HG02938 (cell line): ENCODE results near the gene ACTR3C.
"Not testable (repeated sequence)": the region's sequence is repeated elsewhere in the genome, so short reads cannot be mapped to it uniquely, and the experiment has no call there.

Source experiments
- ATAC-seq: cut with Tn5 transposase; IDR thresholded peaks from one replicate; pipeline ENCODE4 v1.9.1; 2021; ENCODE audit warnings: mild to moderate bottlenecking, moderate library complexity; ENCODE audit not compliant: unreplicated experiment

The ACTR3C gene

DNA sequence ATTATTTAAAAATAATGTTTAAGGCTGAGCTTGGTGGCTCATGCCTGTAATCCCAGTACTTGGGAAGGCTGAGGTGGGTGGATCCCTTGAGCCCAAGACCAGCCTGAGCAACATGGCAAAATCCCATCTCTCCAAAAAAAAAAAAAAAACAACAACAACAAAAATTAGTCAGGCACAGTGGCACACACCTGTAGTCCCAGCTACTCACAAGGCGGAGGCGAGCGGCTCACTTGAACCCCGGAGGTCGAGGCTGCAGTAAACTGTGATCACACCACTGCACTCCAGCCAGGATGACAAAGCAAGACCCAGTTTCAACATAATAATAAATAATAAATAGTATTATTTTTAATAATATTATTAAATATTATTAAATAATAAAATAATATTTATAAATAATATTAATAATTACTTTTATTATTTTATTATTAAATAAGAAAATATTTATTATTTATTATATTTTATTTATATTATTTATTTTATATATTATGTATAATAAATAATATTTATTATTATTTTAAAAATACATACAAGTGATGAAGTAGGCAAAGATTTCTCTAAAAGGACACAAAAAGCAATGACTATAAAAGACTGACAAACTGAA, 8.6 kb downstream of the ACTR3C start:
- no peak for ATAC-seq

DNA sequence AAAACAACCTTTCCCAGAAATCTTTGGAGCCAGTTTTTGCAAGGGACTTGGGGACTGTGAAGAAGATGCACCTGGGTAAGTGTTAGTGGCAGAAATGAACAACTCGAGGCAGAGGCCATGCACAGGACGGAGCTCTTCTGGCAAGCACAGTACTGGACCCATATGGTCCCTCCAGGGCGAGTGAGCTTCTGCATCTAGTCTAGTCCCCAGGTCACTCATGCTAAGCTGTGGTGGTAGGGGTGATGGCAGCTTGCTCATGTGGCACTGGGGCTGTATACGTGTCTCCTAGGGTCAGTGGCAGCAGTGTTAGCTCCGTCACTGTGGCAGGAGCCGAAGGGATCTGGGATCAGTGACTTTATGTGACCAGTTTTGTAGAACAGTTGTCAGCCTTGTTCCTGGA, 9.5 kb downstream of the ACTR3C start:
- ATAC-seq = no peak

GRCh38 chr7:150313367-150313809, 10.0 kb downstream of the ACTR3C start:
- no peak for ATAC-seq

DNA sequence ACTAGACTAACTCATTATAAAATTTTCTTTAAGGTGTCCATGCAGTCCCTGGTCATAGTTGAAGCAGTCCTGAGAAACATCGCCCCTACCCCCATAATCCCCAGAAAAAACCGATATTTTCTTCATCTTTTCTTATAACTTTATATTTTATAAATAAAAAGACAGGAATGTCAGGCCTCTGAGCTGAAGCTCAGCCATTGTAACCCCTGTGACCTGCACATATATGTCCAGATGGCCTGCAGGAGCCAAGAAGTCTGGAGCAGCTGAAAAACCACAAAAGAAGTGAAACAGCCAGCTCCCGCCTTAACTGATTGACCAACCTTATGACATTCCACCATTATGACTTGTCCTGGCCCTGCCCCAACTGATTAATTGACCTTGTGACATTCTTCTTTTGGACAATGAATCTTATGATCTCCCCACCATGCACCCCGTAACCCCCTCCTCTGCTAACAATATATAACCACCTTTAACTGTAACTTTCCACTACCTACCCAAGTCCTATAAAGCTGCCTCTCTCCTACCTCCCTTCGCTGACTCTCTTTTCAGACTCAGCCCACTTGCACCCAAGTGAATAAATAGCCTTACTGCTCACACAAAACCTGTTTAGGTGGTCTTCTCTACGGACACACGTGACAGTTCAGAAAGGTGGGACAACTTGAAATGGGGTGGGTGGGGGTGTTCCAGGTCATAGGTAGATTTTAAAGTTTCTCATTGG, 10.5 kb downstream of the ACTR3C start:
- not testable (repeated sequence) for ATAC-seq

- no peak for ATAC-seq
Measured at GRCh38 chr7:150311711-150312110, 11.6 kb downstream of the ACTR3C start.

GRCh38 chr7:150311146-150311545, 12.2 kb downstream of the ACTR3C start:
- ATAC-seq = no peak

DNA sequence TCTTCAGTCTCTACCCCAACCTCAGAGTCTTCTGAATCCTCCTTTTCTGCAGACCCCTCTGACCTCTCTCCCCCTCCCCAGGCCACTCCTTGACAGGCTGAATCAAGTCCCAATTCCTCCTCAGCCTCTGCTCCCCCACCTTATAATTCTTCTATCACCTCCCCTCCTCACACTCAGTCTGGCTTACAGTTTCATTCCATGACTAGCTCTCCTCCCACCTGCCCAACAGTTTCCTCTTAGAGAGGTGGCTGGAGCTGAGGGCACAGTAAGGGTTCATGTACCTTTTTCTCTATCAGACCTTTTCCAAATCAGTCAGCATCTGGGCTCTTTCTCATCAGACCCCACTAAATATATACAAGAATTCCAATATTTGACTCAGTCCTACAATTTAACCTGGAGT, 14.8 kb downstream of the ACTR3C start:
- no peak for ATAC-seq

DNA sequence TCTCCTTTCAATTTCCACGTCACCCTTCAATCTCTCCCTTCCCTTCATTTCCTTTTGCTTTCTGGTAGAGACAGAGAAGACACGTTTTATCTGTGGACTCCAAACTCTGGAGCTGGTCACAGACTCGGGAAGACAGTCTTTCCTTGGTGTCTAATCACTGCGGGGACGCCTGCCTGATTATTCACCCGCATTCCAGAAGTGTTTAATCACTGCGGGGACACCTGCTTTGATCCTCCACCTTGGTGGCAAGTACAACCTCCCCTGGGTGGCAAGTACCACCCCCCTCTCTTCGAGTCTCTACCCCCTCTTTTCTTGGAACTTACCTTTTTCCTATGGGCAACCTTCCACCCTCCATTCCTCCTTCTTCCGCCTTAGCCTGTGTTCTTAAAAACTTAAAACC, 15.4 kb downstream of the ACTR3C start:
- ATAC-seq = no peak

DNA sequence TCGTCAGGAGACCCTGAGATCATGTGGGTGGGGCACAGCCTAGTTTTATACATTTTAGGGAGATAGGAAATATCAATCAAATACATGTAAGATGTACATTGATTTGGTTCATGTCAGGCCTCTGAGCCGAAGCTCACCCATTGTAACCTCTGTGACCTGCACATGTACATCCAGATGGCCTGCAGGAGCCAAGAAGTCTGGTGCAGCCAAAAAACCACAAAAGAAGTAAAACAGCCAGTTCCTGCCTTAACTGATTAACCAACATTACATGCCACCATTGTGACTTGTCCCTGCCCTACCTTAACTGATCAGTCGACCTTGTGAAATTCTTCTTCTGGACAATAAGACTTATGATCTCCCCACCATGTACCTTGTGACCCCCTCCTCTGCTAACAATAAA, 16.2 kb downstream of the ACTR3C start:
- ATAC-seq = no peak

DNA sequence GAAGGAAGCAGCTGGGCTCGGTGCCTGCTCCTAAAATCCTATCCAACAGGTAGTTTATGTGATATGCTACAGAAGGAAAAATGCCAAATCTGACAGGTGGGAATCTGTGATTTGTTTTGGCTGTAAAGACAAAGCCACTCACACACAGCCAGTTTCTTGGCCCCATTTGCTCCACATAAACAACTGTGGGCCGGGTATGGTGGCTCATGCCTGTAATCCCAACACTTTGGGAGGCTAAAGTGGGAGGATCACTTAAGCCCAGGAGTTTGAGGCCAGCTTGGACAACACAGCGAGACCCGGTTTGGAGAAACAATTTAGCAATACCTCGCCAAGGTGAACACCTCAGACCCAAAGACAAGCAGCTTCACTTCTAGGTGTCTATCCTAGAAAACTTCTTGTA, 17.0 kb downstream of the ACTR3C start:
- ATAC-seq = not testable (repeated sequence)

- not testable (repeated sequence) for ATAC-seq
Measured at GRCh38 chr7:150305903-150306284, 17.5 kb downstream of the ACTR3C start.

GRCh38 chr7:150305259-150305902, 18.0 kb downstream of the ACTR3C start:
- not testable (repeated sequence) for ATAC-seq

DNA sequence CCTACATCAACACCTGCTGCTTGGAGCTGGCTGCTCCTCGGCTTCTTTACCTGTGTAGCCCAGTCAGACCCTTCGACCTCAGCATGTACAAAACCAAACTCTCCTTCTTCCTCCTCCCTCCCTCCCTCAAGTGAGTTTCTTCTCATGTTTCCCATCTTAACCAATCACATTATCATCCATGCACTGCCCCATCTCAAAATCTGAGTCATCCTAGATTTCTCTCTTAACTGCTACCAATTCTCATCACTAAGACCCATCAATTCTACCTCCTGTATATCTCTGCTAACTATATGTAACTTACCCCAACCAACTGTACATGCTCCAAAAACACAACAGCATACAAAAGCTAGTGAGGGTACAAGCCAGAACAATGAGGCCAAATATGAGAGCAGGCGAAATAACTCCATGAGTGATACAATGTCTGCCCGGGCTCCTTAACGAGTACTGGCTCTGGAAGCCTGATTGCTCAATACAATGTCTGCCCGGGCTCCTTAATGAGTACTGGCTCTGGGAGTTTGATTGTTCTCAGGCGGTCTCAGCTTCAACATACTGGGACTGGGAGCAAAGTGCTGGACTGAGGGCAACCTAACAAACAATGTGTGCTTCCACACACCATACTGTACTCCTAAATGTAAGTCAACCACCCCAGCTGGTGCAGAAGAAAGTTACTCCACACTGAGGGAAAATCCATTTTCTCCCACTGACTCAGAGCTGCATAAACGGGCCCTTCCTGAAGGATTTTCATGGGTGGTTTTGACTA, 18.7 kb downstream of the ACTR3C start:
- not testable (repeated sequence) for ATAC-seq

DNA sequence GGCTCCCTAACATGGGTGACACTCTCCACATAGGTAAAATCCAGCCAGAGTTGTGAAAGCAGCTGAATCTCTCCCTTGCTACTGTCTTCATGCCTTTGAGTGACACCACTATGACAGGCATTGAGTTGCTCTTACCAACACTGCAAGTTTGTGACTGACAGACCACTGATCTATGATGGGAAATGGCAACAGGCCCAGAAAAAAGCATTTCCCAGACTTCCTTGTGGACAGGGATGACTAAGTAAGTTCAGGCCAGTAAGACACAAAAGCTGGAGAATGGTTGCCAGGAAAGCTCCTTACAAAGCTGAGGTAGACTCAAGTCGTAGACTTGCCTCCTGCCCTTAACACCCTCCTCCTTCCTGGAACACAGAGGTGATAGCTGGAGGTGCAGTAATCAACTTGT, 20.4 kb downstream of the ACTR3C start:
- not testable (repeated sequence) for ATAC-seq

- not testable (repeated sequence) for ATAC-seq
Measured at GRCh38 chr7:150297978-150298377, 25.4 kb downstream of the ACTR3C start.

GRCh38 chr7:150296802-150297201, 26.5 kb downstream of the ACTR3C start:
- not testable (repeated sequence) for ATAC-seq

DNA sequence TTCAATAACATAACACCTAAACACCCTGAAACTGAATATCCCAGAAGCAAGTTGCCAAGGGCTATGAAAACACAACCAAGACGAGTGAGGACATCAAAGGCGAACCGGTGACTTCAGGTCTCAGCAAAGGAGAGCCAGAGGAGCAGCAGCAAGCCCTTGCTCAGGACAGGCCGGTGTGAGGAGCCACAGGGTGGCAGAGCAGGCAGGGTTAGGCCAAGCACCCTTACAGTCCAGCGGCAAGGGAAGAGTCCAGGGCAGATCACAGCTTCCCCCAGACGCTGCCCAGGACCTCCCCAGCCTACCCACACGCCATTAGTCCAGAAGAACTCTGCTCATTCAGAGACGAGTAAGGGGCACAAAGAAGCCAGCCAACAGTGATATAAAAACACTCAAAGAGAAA, 27.7 kb downstream of the ACTR3C start:
- ATAC-seq = not testable (repeated sequence)

GRCh38 chr7:150295027-150295426, 28.3 kb downstream of the ACTR3C start:
- ATAC-seq = not testable (repeated sequence)

DNA sequence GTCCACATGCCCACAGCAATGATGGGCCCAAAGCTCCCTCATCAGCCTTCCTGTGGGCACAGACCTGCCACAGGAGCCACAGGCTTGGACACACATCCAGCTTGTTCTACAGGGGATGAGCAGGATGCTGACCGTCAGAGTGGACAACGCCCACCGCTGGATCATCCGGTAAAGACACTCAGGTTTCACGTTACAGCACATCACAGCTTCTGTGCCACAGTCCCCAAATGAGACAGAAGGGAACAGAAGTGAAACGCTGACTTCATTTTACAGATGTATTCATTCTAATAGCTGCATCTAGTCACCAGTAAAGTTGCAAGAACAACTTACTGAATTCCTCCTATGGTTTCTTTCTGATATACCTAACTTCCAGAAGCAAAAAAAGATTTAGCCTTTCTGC, 33.0 kb downstream of the ACTR3C start:
- ATAC-seq = not testable (repeated sequence)

DNA sequence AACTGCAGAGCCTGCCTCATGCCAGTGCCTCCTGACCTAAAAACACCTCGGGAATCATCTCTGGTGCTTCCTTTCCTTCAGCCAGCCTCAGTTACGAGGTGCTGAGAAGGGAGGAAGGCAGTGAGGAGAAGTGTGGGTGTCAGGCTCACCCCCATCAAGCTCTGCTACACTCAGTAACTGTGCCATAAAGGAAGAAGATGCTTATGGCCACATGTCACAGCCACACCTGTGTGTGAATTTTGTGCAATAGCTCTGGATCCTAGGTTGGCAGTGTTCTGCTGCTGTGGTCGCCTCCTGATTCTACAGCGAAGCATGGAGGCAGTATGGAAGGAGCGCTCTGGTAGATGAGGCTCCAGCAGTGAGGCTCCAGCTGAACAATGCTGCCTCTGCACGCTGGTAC, 34.5 kb downstream of the ACTR3C start:
- ATAC-seq = not testable (repeated sequence)

- not testable (repeated sequence) for ATAC-seq
Measured at GRCh38 chr7:150287815-150288214, 35.5 kb downstream of the ACTR3C start.
